Effector memory CD4-positive, alpha-beta T cell (primary cell): ENCODE results near the gene HSPB2.
A peak's percentile ranks its signal among the peaks of the same experiment; 100 is the strongest.

Source experiments
- DNase-seq, 3 donors: peaks; one replicate each; pipeline ENCODE4 v3.0.0-alpha.2; 2020
- H3K27ac ChIP-seq: 2 replicates; pipeline ENCODE4 v1.7.0; 2013; ENCODE audit warnings: mild to moderate bottlenecking, low read length, moderate library complexity; ENCODE audit not compliant: insufficient read depth, poor library complexity, severe bottlenecking
- H3K27me3 ChIP-seq: replicated peaks from 2 replicates; pipeline ENCODE4 v1.7.0; 2013; ENCODE audit warnings: mild to moderate bottlenecking, low read length; ENCODE audit not compliant: insufficient read depth, control insufficient read depth, poor library complexity, severe bottlenecking
- H3K36me3 ChIP-seq: 2 replicates; pipeline ENCODE4 v1.7.0; 2013; ENCODE audit warnings: mild to moderate bottlenecking, low read length, moderate library complexity; ENCODE audit not compliant: control insufficient read depth, insufficient read depth
- H3K4me1 ChIP-seq: 2 replicates; pipeline ENCODE4 v1.7.0; 2013; ENCODE audit warnings: low read length, mild to moderate bottlenecking; ENCODE audit not compliant: control insufficient read depth, insufficient read depth, poor library complexity, severe bottlenecking
- H3K4me3 ChIP-seq: 2 replicates; pipeline ENCODE4 v1.7.0; 2013; ENCODE audit warnings: low read length, low read depth, mild to moderate bottlenecking; ENCODE audit not compliant: insufficient read depth, poor library complexity, severe bottlenecking
- H3K9me3 ChIP-seq: 2 replicates; pipeline ENCODE4 v1.7.0; 2013; ENCODE audit warnings: mild to moderate bottlenecking, low read length, moderate library complexity; ENCODE audit not compliant: control insufficient read depth

Gene HSPB2

DNA sequence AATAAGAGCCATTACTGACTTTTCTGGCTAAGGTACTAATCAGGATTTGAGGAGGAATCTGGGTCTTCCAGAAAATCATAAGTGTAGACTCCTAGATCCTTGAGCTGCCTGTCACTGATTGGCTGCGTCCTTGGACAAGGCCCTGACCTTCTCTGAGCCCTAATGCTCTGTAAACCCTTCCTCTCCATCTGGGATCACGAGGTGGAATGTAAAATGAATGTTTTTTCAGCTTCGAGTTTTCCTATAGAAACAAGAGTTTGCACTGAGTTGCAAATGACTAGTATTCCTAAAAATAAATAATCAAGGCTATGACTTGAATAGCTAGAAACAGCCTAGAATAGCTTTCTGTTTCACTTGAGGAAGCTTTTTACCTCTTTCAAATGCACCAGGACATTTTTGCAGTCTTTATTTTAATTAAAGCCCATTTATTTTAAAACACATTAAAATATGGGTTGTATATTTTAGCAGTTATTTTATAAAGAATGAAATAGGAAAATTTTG, 23.6 kb downstream of the HSPB2 start:
- peaks cover 30% of the 10 kb centered on the region for H3K4me1 ChIP-seq

DNA sequence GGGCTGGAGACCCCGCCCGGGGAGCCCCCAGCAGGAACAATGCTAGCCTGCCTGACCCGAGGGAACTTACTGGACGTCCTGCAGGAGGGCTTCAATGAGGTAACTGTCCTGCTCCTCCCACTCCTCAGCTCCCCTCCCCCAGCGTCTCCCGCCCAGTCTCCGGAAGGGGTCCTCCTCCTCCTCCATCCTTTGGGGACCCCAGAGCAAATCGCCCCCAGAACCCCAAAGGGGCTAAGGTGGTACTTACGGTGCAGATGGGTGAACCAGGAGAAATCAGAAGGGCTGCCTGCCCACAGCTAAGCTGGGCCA, 24.9 kb downstream of the HSPB2 start:
- no peaks in the 10 kb centered on the region for H3K27me3 ChIP-seq
- H3K4me1 ChIP-seq: peaks cover 24% of the 10 kb centered on the region
- H3K36me3 ChIP-seq: no peaks in the 10 kb centered on the region
- no peaks in the 10 kb centered on the region for H3K9me3 ChIP-seq
- H3K4me3 ChIP-seq: peak overlapping the region; percentile 72
- H3K27ac ChIP-seq: peak overlapping the region; percentile 27
- DNase-seq: no peak

More for the DNA sequence above, 23.6 kb downstream of the HSPB2 start:
- Histone ChIP-seq H3K4me3 (peak overlapping the region; percentile 72), H3K27ac (no peak overlapping the region), H3K36me3 (no peaks in the 10 kb centered on the region), H3K27me3 (no peaks in the 10 kb centered on the region), H3K9me3 (no peaks in the 10 kb centered on the region)
- DNase-seq: no peak

GRCh38 chr11:111937844-111938243, 25.3 kb downstream of the HSPB2 start:
- Histone ChIP-seq H3K27ac (no peak overlapping the region), H3K36me3 (no peaks in the 10 kb centered on the region), H3K4me3 (no peak overlapping the region)

DNA sequence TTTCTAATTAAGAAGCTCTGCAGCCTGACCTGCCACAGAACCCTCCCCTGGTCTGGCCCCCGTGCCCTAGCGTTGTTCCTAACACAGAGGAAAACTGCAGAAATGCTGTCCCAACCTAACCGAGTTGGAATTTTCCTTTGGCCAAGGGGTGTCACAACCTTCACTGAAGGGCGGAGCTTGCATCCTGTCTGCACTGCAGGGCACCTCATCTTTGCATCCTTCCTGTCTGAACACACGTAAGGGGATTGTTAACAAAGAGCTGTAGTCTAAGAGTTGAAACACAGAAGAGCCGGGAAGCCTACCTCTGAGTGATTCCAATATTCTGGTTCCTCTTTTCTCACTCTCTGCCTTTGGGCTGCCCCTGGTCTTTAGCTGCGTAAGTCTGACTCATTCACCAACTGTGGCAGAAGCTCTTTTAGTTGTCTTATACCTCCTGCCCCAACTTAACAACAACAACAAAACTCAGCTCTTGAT, 26.2 kb downstream of the HSPB2 start:
- no peaks in the 10 kb centered on the region for H3K27me3 ChIP-seq
- no peaks in the 10 kb centered on the region for H3K36me3 ChIP-seq
- no peaks in the 10 kb centered on the region for H3K9me3 ChIP-seq
- H3K4me3 ChIP-seq: no peak overlapping the region
- peak overlapping the region; percentile 33 for H3K27ac ChIP-seq
- DNase-seq: no peak
- H3K4me1 ChIP-seq: peaks cover 24% of the 10 kb centered on the region

More at GRCh38 chr11:111937844-111938243, 25.3 kb downstream of the HSPB2 start:
- DNase-seq: no peak
- peaks cover 24% of the 10 kb centered on the region for H3K4me1 ChIP-seq
- H3K27me3 ChIP-seq: no peaks in the 10 kb centered on the region
- H3K9me3 ChIP-seq: no peaks in the 10 kb centered on the region

GRCh38 chr11:111939836-111940604, 27.5 kb downstream of the HSPB2 start:
- Histone ChIP-seq H3K4me1 (peaks cover 24% of the 10 kb centered on the region), H3K27me3 (no peaks in the 10 kb centered on the region), H3K27ac (no peak overlapping the region), H3K36me3 (no peaks in the 10 kb centered on the region), H3K4me3 (no peak overlapping the region), H3K9me3 (no peaks in the 10 kb centered on the region)
- DNase-seq: no peak

DNA sequence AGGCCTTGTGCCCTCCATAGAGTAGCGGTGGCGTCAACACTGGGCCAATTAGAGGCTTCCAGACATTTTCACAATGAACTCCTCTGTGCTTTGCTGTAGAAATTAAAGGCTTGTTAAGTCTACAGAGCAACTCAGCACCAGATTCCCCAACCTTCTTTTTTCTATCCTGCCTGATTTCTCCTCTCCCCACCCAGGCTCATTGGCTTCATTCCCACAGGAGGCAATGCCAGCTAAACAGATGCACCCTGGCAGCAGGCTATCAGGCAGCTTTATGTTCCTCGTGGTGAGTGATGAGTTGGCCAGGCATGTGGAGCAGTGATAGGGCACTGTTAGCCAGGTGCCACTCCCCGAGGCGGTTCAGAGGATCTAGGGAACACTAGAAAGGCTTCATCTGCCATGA, 29.4 kb downstream of the HSPB2 start:
- Histone ChIP-seq H3K4me1 (peaks cover 15% of the 10 kb centered on the region), H3K36me3 (no peaks in the 10 kb centered on the region), H3K4me3 (no peak overlapping the region), H3K27me3 (no peaks in the 10 kb centered on the region), H3K9me3 (no peaks in the 10 kb centered on the region), H3K27ac (no peak overlapping the region)
- no peak for DNase-seq

- no peak overlapping the region for H3K27ac ChIP-seq
- H3K4me3 ChIP-seq: no peak overlapping the region
- H3K9me3 ChIP-seq: no peaks in the 10 kb centered on the region
- peaks cover 8% of the 10 kb centered on the region for H3K4me1 ChIP-seq
- no peak for DNase-seq
- H3K36me3 ChIP-seq: no peaks in the 10 kb centered on the region
- H3K27me3 ChIP-seq: no peaks in the 10 kb centered on the region
Observed at GRCh38 chr11:111942829-111943228, 30.3 kb downstream of the HSPB2 start.

DNA sequence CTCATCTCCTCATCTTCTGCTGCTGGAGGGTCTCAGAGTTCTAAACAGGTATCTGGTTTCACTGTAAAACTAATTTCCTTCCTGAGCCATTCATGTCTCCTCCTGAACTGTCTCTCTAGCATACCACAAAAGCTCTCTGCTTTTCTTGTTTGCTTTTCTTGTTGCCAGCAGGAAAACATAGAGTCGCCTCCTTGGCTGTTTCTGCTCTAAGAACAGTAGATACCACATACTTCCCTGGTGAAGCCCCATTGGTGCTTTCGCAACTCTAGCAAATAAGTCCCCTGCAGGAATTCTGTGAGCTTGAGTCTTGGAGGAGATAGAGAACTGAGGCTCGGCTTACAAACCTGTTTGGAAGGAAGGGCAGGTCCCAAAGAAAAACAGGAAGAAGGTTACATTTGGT, 31.6 kb downstream of the HSPB2 start:
- DNase-seq: no peak
- Histone ChIP-seq H3K27me3 (no peaks in the 10 kb centered on the region), H3K9me3 (no peaks in the 10 kb centered on the region), H3K27ac (no peak overlapping the region), H3K4me3 (no peak overlapping the region), H3K36me3 (no peaks in the 10 kb centered on the region), H3K4me1 (no peaks in the 10 kb centered on the region)

- no peak overlapping the region for H3K4me3 ChIP-seq
- H3K27ac ChIP-seq: no peak overlapping the region
Observed at GRCh38 chr11:111944651-111945051, 32.1 kb downstream of the HSPB2 start.

GRCh38 chr11:111945198-111945597, 32.7 kb downstream of the HSPB2 start:
- no peaks in the 10 kb centered on the region for H3K36me3 ChIP-seq
- H3K4me3 ChIP-seq: no peak overlapping the region
- no peaks in the 10 kb centered on the region for H3K4me1 ChIP-seq
- no peak for DNase-seq
- no peaks in the 10 kb centered on the region for H3K27me3 ChIP-seq
- H3K9me3 ChIP-seq: no peaks in the 10 kb centered on the region
- no peak overlapping the region for H3K27ac ChIP-seq

More at GRCh38 chr11:111944651-111945051, 32.1 kb downstream of the HSPB2 start:
- DNase-seq: no peak
- H3K4me1 ChIP-seq: no peaks in the 10 kb centered on the region
- H3K27me3 ChIP-seq: no peaks in the 10 kb centered on the region
- no peaks in the 10 kb centered on the region for H3K36me3 ChIP-seq
- no peaks in the 10 kb centered on the region for H3K9me3 ChIP-seq
